Subcutaneous adipose tissue (tissue), 4 donors: Measurements from ENCODE around the gene SIPA1L3. TPM values are rescaled to one million over a fixed set of nuclear protein-coding genes. Genes with fewer than 3 reads are reported as not detected.

Experiments
- CTCF ChIP-seq: fragments of 450-650 bp; IDR thresholded peaks from one replicate; pipeline ENCODE4 v1.5.1; 2016; ENCODE audit warnings: low read depth, mild to moderate bottlenecking, control low read depth, antibody characterized with exemption, moderate library complexity
- total RNA-seq, 4 donors: library from RNA; depleted of rRNA; stranded (reverse); fragments of >200 nt; gene quantifications; one replicate each; pipeline ENCODE4 v1.1.0, GENCODE V29; 2016

SIPA1L3 gene
- total RNA-seq, 4 donors from 2014 or later, result 8.2 to 15.3 (median 11.6) TPM

- TF ChIP-seq CTCF, result no peak
These were observed 310.0 kb downstream of the SIPA1L3 start for GRCh38 chr19:38216785-38217641.

GRCh38 chr19:38218204-38218603, 311.2 kb downstream of the SIPA1L3 start:
- no peak for TF ChIP-seq CTCF

GRCh38 chr19:38219221-38219620, 312.2 kb downstream of the SIPA1L3 start:
- TF ChIP-seq CTCF, result no peak

- no peak for TF ChIP-seq CTCF
These were observed 314.4 kb downstream of the SIPA1L3 start for GRCh38 chr19:38221421-38221820.

GRCh38 chr19:38221919-38222830, 315.2 kb downstream of the SIPA1L3 start:
- no peak for TF ChIP-seq CTCF

- no peak for TF ChIP-seq CTCF
These were observed 316.1 kb downstream of the SIPA1L3 start for GRCh38 chr19:38223119-38223523.

GRCh38 chr19:38223617-38224013, 316.6 kb downstream of the SIPA1L3 start:
- no peak for TF ChIP-seq CTCF
